Uterus (tissue), 4 donors: Measurements from ENCODE around the gene MAML1. TPM values are rescaled to one million over a fixed set of nuclear protein-coding genes. Genes with fewer than 3 reads are reported as not detected.

Experiments
- DNase-seq, 2 donors: peaks; one replicate each; pipeline ENCODE4 v3.0.0-alpha.2; 2019 to 2020
- H3K27ac ChIP-seq, 2 donors: fragments of 200-600 bp; sonication (generic); 1 replicate in 1 of 2; 2 replicates in 1 of 2; pipeline ENCODE4 v1.5.1; 2016 to 2018
- H3K27me3 ChIP-seq, 2 donors: fragments of 200-600 bp; sonication (generic); one replicate each; pipeline ENCODE4 v1.5.1; 2018 to 2019; ENCODE audit warnings: control low read depth in 1 of 2
- H3K36me3 ChIP-seq, 2 donors: fragments of 200-600 bp; sonication (generic); one replicate each; pipeline ENCODE4 v1.5.1; 2019; ENCODE audit warnings: control low read depth in 1 of 2
- H3K4me1 ChIP-seq, 2 donors: fragments of 200-600 bp; sonication (generic); one replicate each; pipeline ENCODE4 v1.5.1; 2018 to 2019; ENCODE audit warnings: control low read depth in 1 of 2
- H3K4me3 ChIP-seq, 2 donors: fragments of 200-600 bp; sonication (generic); 1 replicate in 1 of 2; 2 replicates in 1 of 2; pipeline ENCODE4 v1.5.1; 2018 to 2019; ENCODE audit warnings: mild to moderate bottlenecking in 1 of 2
- H3K9me3 ChIP-seq, 2 donors: fragments of 200-600 bp; sonication (generic); one replicate each; pipeline ENCODE4 v1.5.1; 2019; ENCODE audit warnings: control low read depth in 1 of 2
- POLR2A ChIP-seq, 2 donors: fragments of 450-650 bp; IDR thresholded peaks; one replicate each; pipeline ENCODE4 v1.6.1; 2016; ENCODE audit warnings: antibody characterized with exemption in 2 of 2, mild to moderate bottlenecking in 1 of 2, moderate library complexity in 1 of 2
- intact Hi-C: fragments of 100-400 bp; cut with DNase I; formaldehyde crosslinking; loops from one replicate; pipeline ENCODE4 v1.15.1; 2023; ENCODE audit warnings: low total_unique reads
- total RNA-seq, 4 donors: library from RNA; depleted of rRNA in 3 of 4; stranded (reverse); fragments of >200 nt in 3 of 4; gene quantifications; one replicate each; pipeline versions ENCODE4 v1.1.0 to v1.2.4, GENCODE V29; 2014 to 2023
- TF ChIP-seq, protein P1 (sequence below), 4 experiments: fragments of 200-600 bp in 2 of 4; fragments of 450-650 bp in 2 of 4; sonication (generic) in 2 of 4; IDR thresholded peaks; one replicate each; pipeline ENCODE4 v1.5.1; 2016 to 2019; ENCODE audit warnings: antibody characterized with exemption in 4 of 4, mild to moderate bottlenecking in 2 of 4, moderate library complexity in 1 of 4
- donor health status: DM: yes; HTN: yes; CAD: no.

The MAML1 gene
- total RNA-seq, 4 donors from 2014 or later, result 19.7 to 44.1 (median 21.4) TPM

DNA sequence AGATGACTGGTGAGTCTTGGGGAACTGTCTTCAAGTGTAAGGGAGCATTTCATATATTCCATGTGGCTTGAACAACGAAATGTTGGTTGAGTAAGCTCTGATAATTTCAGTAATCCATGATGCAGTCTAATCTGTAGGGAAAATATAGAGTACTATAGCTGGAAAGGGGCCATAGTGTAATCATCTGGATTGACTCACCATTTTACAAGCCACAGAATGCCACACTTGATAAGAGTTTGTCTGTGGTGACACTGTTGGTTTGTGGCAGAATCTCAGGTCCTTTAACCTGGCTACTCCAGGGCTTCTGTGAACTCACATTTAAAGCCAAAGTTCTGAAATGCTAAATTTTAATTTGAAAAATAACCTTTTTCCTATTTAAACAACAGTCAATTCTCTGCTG, 16.3 kb upstream of the MAML1 start:
- Histone ChIP-seq H3K27me3 (no peaks in the 10 kb centered on the region), H3K9me3 (no peaks in the 10 kb centered on the region), H3K4me3 (no peak overlapping the region), H3K36me3 (no peaks in the 10 kb centered on the region), H3K27ac (no peak overlapping the region), H3K4me1 (no peaks in the 10 kb centered on the region)
- TF ChIP-seq POLR2A (IDR thresholded peaks at IDR 0.05), result no peak
- TF ChIP-seq, protein P1, sequence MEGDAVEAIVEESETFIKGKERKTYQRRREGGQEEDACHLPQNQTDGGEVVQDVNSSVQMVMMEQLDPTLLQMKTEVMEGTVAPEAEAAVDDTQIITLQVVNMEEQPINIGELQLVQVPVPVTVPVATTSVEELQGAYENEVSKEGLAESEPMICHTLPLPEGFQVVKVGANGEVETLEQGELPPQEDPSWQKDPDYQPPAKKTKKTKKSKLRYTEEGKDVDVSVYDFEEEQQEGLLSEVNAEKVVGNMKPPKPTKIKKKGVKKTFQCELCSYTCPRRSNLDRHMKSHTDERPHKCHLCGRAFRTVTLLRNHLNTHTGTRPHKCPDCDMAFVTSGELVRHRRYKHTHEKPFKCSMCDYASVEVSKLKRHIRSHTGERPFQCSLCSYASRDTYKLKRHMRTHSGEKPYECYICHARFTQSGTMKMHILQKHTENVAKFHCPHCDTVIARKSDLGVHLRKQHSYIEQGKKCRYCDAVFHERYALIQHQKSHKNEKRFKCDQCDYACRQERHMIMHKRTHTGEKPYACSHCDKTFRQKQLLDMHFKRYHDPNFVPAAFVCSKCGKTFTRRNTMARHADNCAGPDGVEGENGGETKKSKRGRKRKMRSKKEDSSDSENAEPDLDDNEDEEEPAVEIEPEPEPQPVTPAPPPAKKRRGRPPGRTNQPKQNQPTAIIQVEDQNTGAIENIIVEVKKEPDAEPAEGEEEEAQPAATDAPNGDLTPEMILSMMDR (IDR thresholded peaks at IDR 0.05), result no peak
- no peak for DNase-seq
- intact Hi-C loops, result no loop called here

DNA sequence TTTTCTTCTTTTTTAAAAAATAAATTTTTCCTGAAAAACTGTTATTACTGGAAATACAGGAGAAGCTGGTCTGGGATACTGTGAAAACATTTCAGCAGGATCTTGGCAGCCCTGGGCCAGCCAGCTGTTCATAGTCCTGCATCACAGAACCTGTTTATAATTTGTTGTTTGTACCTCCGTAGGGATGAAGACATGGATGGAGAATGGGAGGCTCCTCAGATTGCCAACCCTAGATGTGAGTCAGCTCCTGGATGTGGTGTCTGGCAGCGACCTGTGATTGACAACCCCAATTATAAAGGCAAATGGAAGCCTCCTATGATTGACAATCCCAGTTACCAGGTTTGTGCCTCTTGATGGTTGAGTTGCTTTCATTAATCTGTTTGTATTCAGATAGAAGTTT, 12.4 kb upstream of the MAML1 start:
- no peak overlapping the region for H3K4me3 ChIP-seq
- no peak for DNase-seq
- H3K36me3 ChIP-seq, result no peaks in the 10 kb centered on the region
- H3K4me1 ChIP-seq, result no peaks in the 10 kb centered on the region
- no peaks in the 10 kb centered on the region for H3K9me3 ChIP-seq
- TF ChIP-seq POLR2A (IDR thresholded peaks at IDR 0.05), result no peak
- TF ChIP-seq, protein P1 (IDR thresholded peaks at IDR 0.05), result no peak
- intact Hi-C loops, result no loop called here
- H3K27ac ChIP-seq, result no peak overlapping the region
- H3K27me3 ChIP-seq, result no peaks in the 10 kb centered on the region

DNA sequence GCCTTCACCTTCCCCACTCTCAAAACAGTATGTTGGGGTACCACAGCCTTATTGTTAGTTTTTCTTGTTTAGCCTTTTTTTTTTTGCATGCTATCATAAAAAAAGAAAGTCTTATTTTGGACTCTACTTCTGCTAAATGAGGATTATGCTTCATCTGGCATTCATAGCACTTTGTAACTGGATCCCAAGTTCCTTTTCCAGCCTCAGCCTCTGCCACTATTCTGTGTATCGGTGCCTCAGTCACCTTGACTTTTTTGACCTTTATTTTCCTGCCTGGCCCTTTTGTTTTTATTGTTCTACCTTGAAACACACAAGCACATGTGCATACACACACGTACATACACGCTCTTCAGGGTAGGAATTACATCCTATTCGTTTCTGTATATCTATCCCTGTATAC, 8.5 kb upstream of the MAML1 start:
- no peak for DNase-seq
- Histone ChIP-seq H3K27me3 (no peaks in the 10 kb centered on the region), H3K27ac (no peak overlapping the region), H3K4me1 (no peaks in the 10 kb centered on the region), H3K36me3 (no peaks in the 10 kb centered on the region), H3K4me3 (no peak overlapping the region), H3K9me3 (no peaks in the 10 kb centered on the region)
- TF ChIP-seq, protein P1 (IDR thresholded peaks at IDR 0.05), result no peak
- TF ChIP-seq POLR2A (IDR thresholded peaks at IDR 0.05), result no peak
- intact Hi-C loops, result no loop called here

DNA sequence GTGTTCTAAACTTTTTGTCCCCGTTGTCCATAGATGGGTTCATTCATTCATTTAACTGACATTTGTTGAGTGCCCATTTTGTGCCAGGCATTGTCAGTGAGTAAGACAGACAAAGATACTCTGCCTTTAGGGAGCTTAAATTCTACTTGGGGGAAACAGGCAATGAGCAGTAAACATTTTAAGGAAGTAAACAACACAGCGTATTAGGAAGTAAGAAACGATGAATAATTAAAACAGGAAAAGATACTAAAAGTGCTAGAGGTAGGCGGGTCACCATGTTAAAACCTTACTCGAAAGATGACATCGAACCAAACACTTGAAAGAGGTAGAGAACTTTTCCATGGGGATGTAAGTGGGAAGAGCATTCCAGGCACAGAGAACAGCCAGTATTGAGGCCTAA, 5.5 kb upstream of the MAML1 start:
- Histone ChIP-seq H3K27me3 (no peaks in the 10 kb centered on the region), H3K9me3 (no peaks in the 10 kb centered on the region), H3K4me3 (no peak overlapping the region), H3K27ac (no peak overlapping the region), H3K36me3 (no peaks in the 10 kb centered on the region), H3K4me1 (peaks cover 0 to 5% of the 10 kb centered on the region in 2 donors)
- intact Hi-C loops, result no loop called here
- TF ChIP-seq POLR2A (IDR thresholded peaks at IDR 0.05), result no peak
- TF ChIP-seq, protein P1 (IDR thresholded peaks at IDR 0.05), result no peak
- no peak for DNase-seq

DNA sequence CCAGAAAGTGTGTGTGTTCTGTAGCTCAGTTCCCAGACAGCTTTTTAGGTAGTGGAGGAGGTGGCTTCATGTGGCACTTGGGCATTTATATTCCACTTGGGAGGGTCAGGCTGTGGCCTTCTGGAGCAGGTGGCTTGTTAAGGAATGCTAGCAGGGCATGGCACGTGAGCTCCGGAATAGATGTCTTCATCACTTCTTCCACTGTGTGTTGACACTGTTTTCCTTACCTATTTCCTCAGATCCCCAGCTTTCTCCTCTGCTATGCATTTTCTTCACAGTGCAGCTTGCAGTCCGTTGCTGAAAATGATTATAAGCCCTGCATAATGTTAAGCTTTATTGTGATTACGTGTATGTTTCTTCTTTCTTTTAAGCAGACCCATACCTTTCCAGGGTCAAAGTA, 3.3 kb upstream of the MAML1 start:
- Histone ChIP-seq H3K4me1 (peaks cover 3 to 9% of the 10 kb centered on the region in 2 donors), H3K9me3 (no peaks in the 10 kb centered on the region), H3K27me3 (no peaks in the 10 kb centered on the region), H3K36me3 (no peaks in the 10 kb centered on the region), H3K27ac (peak overlapping the region in 1 of 2 donors; percentile 9), H3K4me3 (no peak overlapping the region)
- TF ChIP-seq, protein P1 (IDR thresholded peaks at IDR 0.05), result no peak
- TF ChIP-seq POLR2A (IDR thresholded peaks at IDR 0.05), result no peak
- intact Hi-C loops, result no loop called here
- DNase-seq, result no peak
